ENCODE results near the gene STK17B.

- TF ChIP-seq CTCF (IDR thresholded peaks at IDR 0.05; ENCODE audit: insufficient read depth, low read length, poor library complexity, severe bottlenecking): no peak
- TF ChIP-seq EZH2phosphoT487 (conservative IDR thresholded peaks at IDR 0.05; ENCODE audit: low read length): no peak
These were observed 65.4 kb downstream of the STK17B start for GRCh38 chr2:196105951-196106350.
